ENCODE measurements around the gene DUSP21.
"Not testable (repeated sequence)": the region's sequence is repeated elsewhere in the genome, so short reads cannot be mapped to it uniquely, and the experiment has no call there.

The DUSP21 gene

DNA sequence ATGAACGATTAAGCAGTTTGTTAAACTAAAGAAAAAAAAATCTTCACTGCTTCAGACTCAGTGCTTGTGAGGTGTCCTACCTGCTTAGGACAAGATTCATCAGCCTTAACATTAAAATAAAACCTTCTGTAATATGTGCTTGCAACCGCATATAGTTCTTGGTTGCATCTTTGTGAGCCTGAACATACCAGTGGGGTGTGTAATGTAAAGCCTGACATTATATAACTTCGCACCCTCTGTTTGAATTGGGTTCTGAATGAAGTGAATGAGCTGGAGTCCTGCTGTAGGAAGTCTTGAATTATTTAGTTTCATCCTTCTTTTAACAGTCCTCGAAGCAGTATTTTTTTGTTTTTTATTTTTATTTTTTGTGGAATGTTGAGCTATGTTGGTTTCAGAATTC is 32.3 kb downstream of the DUSP21 start:
- DNase-seq (ENCODE audit: low read depth): no peak

DNA sequence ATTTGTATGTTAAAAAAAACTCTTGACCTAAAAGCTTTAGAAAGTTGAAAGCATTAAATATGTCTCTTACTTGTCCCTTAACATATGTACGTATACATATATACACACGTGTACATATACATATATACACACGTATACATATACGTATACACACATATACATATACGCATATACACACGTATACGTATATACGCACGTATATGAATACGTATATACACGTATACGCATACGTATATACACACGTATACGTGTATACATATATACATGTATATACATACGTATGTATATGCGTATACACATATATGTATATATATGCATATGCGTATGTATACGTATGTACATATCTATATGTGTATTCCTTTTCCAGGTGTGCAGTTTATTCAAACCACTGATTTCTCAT is 32.9 kb downstream of the DUSP21 start:
- DNase-seq (ENCODE audit: low read depth): no peak

GRCh38 chrX:44878780-44879179 is 35.0 kb downstream of the DUSP21 start:
- DNase-seq (ENCODE audit: low read depth): no peak

DNA sequence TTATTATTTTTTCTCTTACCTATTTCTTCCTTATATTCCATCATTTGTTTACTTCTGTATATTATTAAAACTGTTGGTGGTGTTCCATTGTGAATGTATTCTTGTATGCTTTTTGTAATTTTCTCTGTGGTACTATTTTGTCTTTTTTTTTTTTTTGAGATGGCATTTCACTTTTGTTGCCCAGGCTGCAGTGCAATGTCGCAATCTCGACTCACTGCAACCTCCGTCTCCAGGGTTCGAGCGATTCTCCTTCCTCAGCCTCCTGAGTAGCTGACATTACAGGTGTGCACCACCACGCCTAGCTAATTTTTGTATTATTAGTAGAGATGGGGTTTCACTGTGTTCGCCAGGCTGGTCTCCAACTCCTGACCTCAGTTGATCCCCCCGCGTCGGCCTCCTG is 37.7 kb downstream of the DUSP21 start:
- no peak for DNase-seq (ENCODE audit: low read depth)

DNA sequence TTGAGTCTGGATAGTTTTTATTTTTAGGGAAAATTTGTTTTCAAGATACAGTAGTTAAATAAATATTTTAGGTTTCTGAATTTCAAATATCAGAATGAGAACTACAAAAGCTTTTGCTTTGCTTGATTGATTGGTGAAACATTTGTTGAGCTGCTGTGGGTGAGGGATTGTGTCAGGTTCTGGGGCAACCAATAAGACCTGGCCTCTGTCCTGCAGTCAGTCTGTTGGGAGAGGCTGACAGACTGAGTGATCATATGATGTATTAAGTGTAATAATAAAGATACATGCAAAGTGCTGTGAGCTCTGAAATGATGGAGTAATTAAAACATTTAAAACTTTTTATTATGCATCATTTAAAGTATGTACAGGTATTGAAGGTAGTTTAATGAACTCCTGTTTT is 38.8 kb downstream of the DUSP21 start:
- DNase-seq (ENCODE audit: low read depth): no peak

DNA sequence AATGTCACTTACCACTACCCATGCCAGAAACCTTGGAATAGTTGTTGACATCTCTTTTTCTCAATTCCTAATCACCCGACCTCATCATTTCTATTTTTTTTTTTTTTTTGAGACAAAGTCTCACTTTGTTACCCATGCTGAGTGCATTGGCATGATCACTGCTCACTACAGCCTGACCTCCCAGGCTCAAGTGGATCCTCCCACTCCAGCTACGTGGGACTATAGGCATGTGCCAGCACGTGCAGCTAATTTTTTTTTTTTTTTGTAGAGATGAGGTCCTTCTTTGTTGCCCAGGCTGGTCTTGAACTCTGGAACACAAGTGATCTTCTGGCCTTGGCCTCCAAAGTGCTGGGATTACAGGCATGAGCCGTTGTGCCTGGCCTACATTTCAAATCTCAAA is 41.1 kb downstream of the DUSP21 start:
- no peak for DNase-seq (ENCODE audit: low read depth)

GRCh38 chrX:44889824-44890223 is 46.0 kb downstream of the DUSP21 start:
- DNase-seq (ENCODE audit: low read depth): no peak

GRCh38 chrX:44890247-44890646 is 46.4 kb downstream of the DUSP21 start:
- DNase-seq (ENCODE audit: low read depth): no peak

- DNase-seq (ENCODE audit: low read depth): not testable (repeated sequence)
Observed at GRCh38 chrX:44890687-44891086, 46.9 kb downstream of the DUSP21 start.

DNA sequence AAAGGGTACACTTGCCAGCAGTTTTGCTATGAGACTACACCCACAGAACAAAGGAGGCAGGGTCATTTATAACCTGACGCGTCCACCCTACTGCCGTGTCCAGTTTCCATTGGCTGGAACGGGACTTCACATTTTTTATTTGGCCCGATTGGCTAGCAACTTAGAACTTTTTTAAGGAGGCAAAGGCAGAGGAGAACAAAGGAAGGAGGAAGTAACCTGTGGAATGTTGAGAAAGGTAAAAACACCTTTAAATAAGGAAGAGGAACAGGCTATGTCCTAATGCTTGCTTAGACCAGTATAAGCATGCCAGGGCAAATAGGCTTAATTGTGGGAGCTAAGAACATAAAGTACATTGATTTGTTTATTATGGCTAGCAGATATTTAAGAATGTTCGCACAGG is 47.8 kb downstream of the DUSP21 start:
- no peak for DNase-seq (ENCODE audit: low read depth)
